ENCODE data around the gene ZNF740. TPM values are rescaled to one million over a fixed set of nuclear protein-coding genes. Genes with fewer than 3 reads are reported as not detected.

ZNF740 gene
- total RNA-seq, 1 donor from 2014 or later = 5.9 TPM

GRCh38 chr12:53197011-53197640 is 16.6 kb downstream of the ZNF740 start:
- H3K27ac ChIP-seq = peak overlapping the region in 1 of 2 donors; percentile 31
- H3K36me3 ChIP-seq = no peaks in the 10 kb centered on the region
- no peaks in the 10 kb centered on the region for H3K9me3 ChIP-seq
- no peaks in the 10 kb centered on the region for H3K27me3 ChIP-seq
- H3K4me3 ChIP-seq = peak overlapping the region; percentile 25 to 46
- peaks cover 3 to 8% of the 10 kb centered on the region in 2 donors for H3K4me1 ChIP-seq
- DNase-seq (ENCODE audit: low spot score in 2 of 2) = no peak
- intact Hi-C loops (cut with DNase I) = loop anchor here (2.0 kb wide), 2 partner anchors 38 to 132 kb away; no protein-coding TSS in a partner anchor
- no peak for TF ChIP-seq CTCF (IDR thresholded peaks at IDR 0.05)

GRCh38 chr12:53198486-53199110 is 18.1 kb downstream of the ZNF740 start:
- Histone ChIP-seq H3K27me3 (no peaks in the 10 kb centered on the region), H3K27ac (no peak overlapping the region), H3K4me1 (peaks cover 3 to 8% of the 10 kb centered on the region in 2 donors), H3K4me3 (no peak overlapping the region), H3K36me3 (no peaks in the 10 kb centered on the region), H3K9me3 (no peaks in the 10 kb centered on the region)
- TF ChIP-seq CTCF (IDR thresholded peaks at IDR 0.05) = no peak
- DNase-seq (ENCODE audit: low spot score in 2 of 2) = no peak
- intact Hi-C loops (cut with DNase I) = no loop called here

GRCh38 chr12:53199700-53200099 is 19.2 kb downstream of the ZNF740 start:
- Histone ChIP-seq H3K9me3 (no peaks in the 10 kb centered on the region), H3K36me3 (no peaks in the 10 kb centered on the region), H3K27me3 (no peaks in the 10 kb centered on the region), H3K27ac (no peak overlapping the region), H3K4me1 (peaks cover 3 to 8% of the 10 kb centered on the region in 2 donors), H3K4me3 (no peak overlapping the region)
- no peak for DNase-seq (ENCODE audit: low spot score in 2 of 2)
- TF ChIP-seq CTCF (IDR thresholded peaks at IDR 0.05) = no peak
- intact Hi-C loops (cut with DNase I) = no loop called here

- Histone ChIP-seq H3K27me3 (no peaks in the 10 kb centered on the region), H3K36me3 (no peaks in the 10 kb centered on the region), H3K4me1 (peaks cover 3 to 8% of the 10 kb centered on the region in 2 donors), H3K4me3 (no peak overlapping the region), H3K9me3 (no peaks in the 10 kb centered on the region), H3K27ac (peak overlapping the region in 1 of 2 donors; percentile 47)
- TF ChIP-seq CTCF (IDR thresholded peaks at IDR 0.05) = no peak
- no peak for DNase-seq (ENCODE audit: low spot score in 2 of 2)
- intact Hi-C loops (cut with DNase I) = no loop called here
These were observed 19.6 kb downstream of the ZNF740 start for GRCh38 chr12:53200107-53200457.

- Histone ChIP-seq H3K27me3 (no peaks in the 10 kb centered on the region), H3K9me3 (no peaks in the 10 kb centered on the region), H3K27ac (peak overlapping the region; percentile 47 to 48), H3K36me3 (no peaks in the 10 kb centered on the region), H3K4me1 (peaks cover 3 to 8% of the 10 kb centered on the region in 2 donors), H3K4me3 (no peak overlapping the region)
- no peak for DNase-seq (ENCODE audit: low spot score in 2 of 2)
- intact Hi-C loops (cut with DNase I) = no loop called here
- no peak for TF ChIP-seq CTCF (IDR thresholded peaks at IDR 0.05)
These were observed 20.1 kb downstream of the ZNF740 start for GRCh38 chr12:53200458-53201176.

All from ascending aorta (tissue), 2 donors.